Measurements from ENCODE around the gene COPB1.

GRCh38 chr11:14411818-14412217 lies 87.8 kb downstream of the COPB1 start:
- no peak for TF ChIP-seq CTCF (IDR thresholded peaks at IDR 0.05; ENCODE audit: borderline replicate concordance, extremely low read depth, low read length, poor library complexity, severe bottlenecking)
- TF ChIP-seq EZH2 (IDR thresholded peaks at IDR 0.05; ENCODE audit: borderline replicate concordance, low read depth, low read length, severe bottlenecking), result no peak

All from DND-41 (cell line).